IMR-90 (cell line): ENCODE data around the gene SUV39H1. TPM values are rescaled to one million over a fixed set of nuclear protein-coding genes. Genes with fewer than 3 reads are reported as not detected.

Source experiments
- ATAC-seq: fragments of 200-7000 bp; cut with Tn5 transposase; 2 replicates; pipeline ENCODE4 v1.9.1; 2020; ENCODE audit warnings: low read depth, mild to moderate bottlenecking, moderate library complexity
- BruUV-seq: library from RNA; stranded (reverse); fragments of 400-500 nt; replicated peaks from 2 replicates; lab custom pipeline; 2021; lab: Mats Ljungman, UMichigan
- CTCF ChIA-PET: fragments of 300-600 bp; formaldehyde crosslinking; extraction: SDS; loops from one replicate; lab custom pipeline; 2021; ENCODE audit warnings: antibody characterized with exemption; lab: Yijun Ruan, JAX
- POLR2A ChIA-PET: fragments of 300-600 bp; sonication (Branson Sonifier 250); formaldehyde crosslinking; loops from one replicate; lab custom pipeline; 2022; ENCODE audit warnings: antibody characterized with exemption; ENCODE audit not compliant: unreplicated experiment; lab: Charles Lee
- DNase-seq: peaks from one replicate; pipeline ENCODE4 v3.0.0; 2013
- H2AFZ ChIP-seq: replicated peaks from 2 replicates; pipeline ENCODE3; 2013; ENCODE audit warnings: low read length, mild to moderate bottlenecking; ENCODE audit not compliant: poor library complexity
- H2AK5ac ChIP-seq: 2 replicates; pipeline ENCODE4 v1.6.1; 2013; ENCODE audit warnings: low read depth, low read length, inconsistent platforms
- H2AK9ac ChIP-seq: replicated peaks from 2 replicates; pipeline ENCODE3; 2013; ENCODE audit warnings: mild to moderate bottlenecking, low read depth, low read length, moderate library complexity; ENCODE audit not compliant: poor library complexity
- H2BK120ac ChIP-seq: 2 replicates; pipeline ENCODE4 v1.6.1; 2013; ENCODE audit warnings: low read depth, low read length, inconsistent platforms
- H2BK15ac ChIP-seq: 3 replicates; pipeline ENCODE4 v1.6.1; 2013; ENCODE audit warnings: low read depth, low read length, inconsistent platforms
- H2BK20ac ChIP-seq: 2 replicates; pipeline ENCODE4 v1.6.1; 2013; ENCODE audit warnings: low read depth, mild to moderate bottlenecking, inconsistent platforms, low read length, moderate library complexity
- H2BK5ac ChIP-seq: 2 replicates; pipeline ENCODE4 v1.6.1; 2013; ENCODE audit warnings: mild to moderate bottlenecking, low read depth, low read length, inconsistent platforms; ENCODE audit not compliant: poor library complexity, severe bottlenecking
- H3K14ac ChIP-seq: replicated peaks from 2 replicates; pipeline ENCODE4 v1.6.1; 2013; ENCODE audit warnings: low read depth, low read length, inconsistent platforms
- H3K18ac ChIP-seq: 2 replicates; pipeline ENCODE4 v1.6.1; 2013; ENCODE audit warnings: low read depth, low read length, control low read depth
- H3K23ac ChIP-seq: 2 replicates; pipeline ENCODE4 v1.6.1; 2013; ENCODE audit warnings: low read depth, low read length, inconsistent platforms
- H3K27ac ChIP-seq: 2 replicates; pipeline ENCODE4 v1.5.1; 2013; ENCODE audit warnings: mild to moderate bottlenecking, control low read depth, low read length; ENCODE audit not compliant: insufficient read depth
- H3K27me3 ChIP-seq: 2 replicates; pipeline ENCODE4 v1.6.1; 2013; ENCODE audit warnings: low read length; ENCODE audit not compliant: control insufficient read depth, insufficient read depth
- H3K36me3 ChIP-seq: 2 replicates; pipeline ENCODE4 v1.6.1; 2013; ENCODE audit warnings: low read length, mixed read lengths; ENCODE audit not compliant: control insufficient read depth, insufficient read depth
- H3K4ac ChIP-seq: 2 replicates; pipeline ENCODE4 v1.6.1; 2013; ENCODE audit warnings: low read depth, low read length, inconsistent platforms
- H3K4me1 ChIP-seq: 2 replicates; pipeline ENCODE4 v1.6.1; 2013; ENCODE audit warnings: low read length, mixed read lengths; ENCODE audit not compliant: control insufficient read depth, insufficient read depth
- H3K4me2 ChIP-seq: 2 replicates; pipeline ENCODE4 v1.6.1; 2013; ENCODE audit warnings: low read depth, mild to moderate bottlenecking, control low read depth, low read length, moderate library complexity
- H3K4me3 ChIP-seq: 2 replicates; pipeline ENCODE4 v1.5.1; 2013; ENCODE audit warnings: low read depth, mild to moderate bottlenecking, control low read depth, low read length, moderate library complexity; ENCODE audit not compliant: insufficient read depth
- H3K56ac ChIP-seq: 2 replicates; pipeline ENCODE4 v1.6.1; 2013; ENCODE audit warnings: low read length, inconsistent platforms; ENCODE audit not compliant: insufficient read depth; ENCODE audit errors: extremely low read depth
- H3K79me1 ChIP-seq, 2 experiments: 2 replicates each; pipeline ENCODE4 v1.6.1; 2013; ENCODE audit warnings: low read length in 2 of 2, inconsistent platforms in 1 of 2, low read depth in 1 of 2
- H3K9ac ChIP-seq: 2 replicates; pipeline ENCODE4 v1.6.1; 2013; ENCODE audit warnings: low read depth, low read length, control low read depth
- H3K9me1 ChIP-seq: 2 replicates; pipeline ENCODE4 v1.6.1; 2013; ENCODE audit warnings: low read length, inconsistent platforms; ENCODE audit not compliant: insufficient read depth
- H3K9me3 ChIP-seq: 2 replicates; pipeline ENCODE4 v1.6.1; 2013; ENCODE audit warnings: low read length; ENCODE audit not compliant: control insufficient read depth, insufficient read depth
- H4K20me1 ChIP-seq: 2 replicates; pipeline ENCODE4 v1.6.1; 2013; ENCODE audit warnings: low read length, inconsistent platforms; ENCODE audit not compliant: insufficient read depth
- H4K5ac ChIP-seq: 2 replicates; pipeline ENCODE4 v1.6.1; 2013; ENCODE audit warnings: mild to moderate bottlenecking, low read depth, low read length, control low read depth
- H4K8ac ChIP-seq, 2 experiments: 2 replicates each; pipeline ENCODE4 v1.6.1; 2013; ENCODE audit warnings: low read depth in 2 of 2, low read length in 2 of 2, control low read depth in 1 of 2, inconsistent platforms in 1 of 2
- H4K91ac ChIP-seq: 2 replicates; pipeline ENCODE4 v1.6.1; 2013; ENCODE audit warnings: low read depth, low read length, inconsistent platforms; ENCODE audit not compliant: insufficient read depth
- BHLHE40 ChIP-seq: fragments of 150-350 bp; IDR thresholded peaks from 2 replicates; pipeline ENCODE4 v1.6.1; 2016; ENCODE audit warnings: mild to moderate bottlenecking, low read depth, low read length
- CEBPB ChIP-seq: IDR thresholded peaks from 2 replicates; pipeline ENCODE4 v1.6.1; 2012; ENCODE audit warnings: low read depth, low read length, improper control_type of control experiment
- CHD1 ChIP-seq: IDR thresholded peaks from 2 replicates; pipeline ENCODE4 v1.6.1; 2012; ENCODE audit warnings: low read depth, low read length, improper control_type of control experiment
- CTCF ChIP-seq: conservative IDR thresholded peaks from 2 replicates; pipeline ENCODE4 v1.5.1; 2012; ENCODE audit warnings: mild to moderate bottlenecking, low read depth, low read length, improper control_type of control experiment
- ELK1 ChIP-seq: fragments of 150-350 bp; IDR thresholded peaks from 2 replicates; pipeline ENCODE4 v1.6.1; 2016; ENCODE audit warnings: low read depth, mild to moderate bottlenecking, low read length, moderate library complexity, borderline replicate concordance
- FOS ChIP-seq: fragments of 150-350 bp; IDR thresholded peaks from 2 replicates; pipeline ENCODE4 v1.6.1; 2016; ENCODE audit warnings: low read depth, low read length
- MAFK ChIP-seq: IDR thresholded peaks from 2 replicates; pipeline ENCODE4 v1.6.1; 2012; ENCODE audit warnings: low read depth, low read length, improper control_type of control experiment
- MAZ ChIP-seq: IDR thresholded peaks from 2 replicates; pipeline ENCODE4 v1.6.1; 2012; ENCODE audit warnings: low read depth, mild to moderate bottlenecking, low read length, improper control_type of control experiment, moderate library complexity, borderline replicate concordance
- MXI1 ChIP-seq: IDR thresholded peaks from 2 replicates; pipeline ENCODE4 v1.6.1; 2012; ENCODE audit warnings: low read depth, mild to moderate bottlenecking, low read length, moderate library complexity, borderline replicate concordance
- NFE2L2 ChIP-seq: fragments of 150-350 bp; IDR thresholded peaks from 2 replicates; pipeline ENCODE4 v1.6.1; 2016; ENCODE audit warnings: low read depth, mild to moderate bottlenecking, low read length
- POLR2A ChIP-seq: IDR thresholded peaks from 2 replicates; pipeline ENCODE4 v1.6.1; 2012; ENCODE audit warnings: mild to moderate bottlenecking, low read depth, low read length
- RAD21 ChIP-seq: IDR thresholded peaks from 2 replicates; pipeline ENCODE4 v1.6.1; 2012; ENCODE audit warnings: low read length, improper control_type of control experiment
- RCOR1 ChIP-seq: IDR thresholded peaks from 2 replicates; pipeline ENCODE4 v1.6.1; 2012; ENCODE audit warnings: mild to moderate bottlenecking, low read length, improper control_type of control experiment; ENCODE audit not compliant: insufficient replicate concordance
- RFX5 ChIP-seq: IDR thresholded peaks from 2 replicates; pipeline ENCODE4 v1.8.0; 2012; ENCODE audit warnings: low read depth, mild to moderate bottlenecking, low read length, moderate library complexity
- SMC3 ChIP-seq: fragments of 150-350 bp; IDR thresholded peaks from 2 replicates; pipeline ENCODE4 v1.6.1; 2016; ENCODE audit warnings: low read depth, mild to moderate bottlenecking, antibody characterized with exemption, low read length, moderate library complexity
- USF2 ChIP-seq: fragments of 150-350 bp; IDR thresholded peaks from 2 replicates; pipeline ENCODE4 v1.6.1; 2017; ENCODE audit warnings: mild to moderate bottlenecking, antibody characterized with exemption, low read length, low read depth
- dilution Hi-C: fragments of 300-500 bp; cut with HindIII; formaldehyde crosslinking; loops from one replicate; pipeline ENCODE4 v1.14.3; 2018; ENCODE audit warnings: low sequenced_read_pairs; ENCODE audit not compliant: unreplicated experiment
- in situ Hi-C: fragments of 300-500 bp; cut with MboI; formaldehyde crosslinking; loops from 3 replicates; pipeline ENCODE4 v1.14.3; 2019; ENCODE audit warnings: low sequenced_read_pairs, inconsistent platforms, mixed read lengths
- intact Hi-C: fragments of 100-400 bp; cut with micrococcal nuclease; formaldehyde crosslinking; loops from 2 replicates; pipeline ENCODE4 v1.10.0; 2022
- polyA plus RNA-seq, 3 experiments: library from polyadenylated mRNA; depleted of rRNA; stranded (reverse); fragments of >200 nt; gene quantifications; 2 replicates each; pipeline ENCODE4 v1.2.3, GENCODE V29; 2012; ENCODE audit warnings: low replicate concordance in 1 of 3
- total RNA-seq: library from RNA; depleted of rRNA; stranded (reverse); fragments of >200 nt; gene quantifications from 2 replicates; pipeline ENCODE4 v1.2.3, GENCODE V29; 2012

The SUV39H1 gene
- total and polyA plus RNA-seq, 2 of the 4 experiments (the other 2 are of a cell fraction) = 6.6 to 8.6 TPM

GRCh38 chrX:48721916-48722315 lies 25.4 kb downstream of the SUV39H1 start:
- Histone ChIP-seq H3K27me3 (peaks cover 5% of the 10 kb centered on the region; the same call in 1 of the 2 replicates), H4K91ac (no peak overlapping the region), H3K4me2 (no peak overlapping the region), H3K4me1 (no peaks in the 10 kb centered on the region), H3K56ac (no peak overlapping the region), H3K14ac (no peak overlapping the region), H4K5ac (no peak overlapping the region), H4K8ac (no peak overlapping the region), H3K9me3 (no peaks in the 10 kb centered on the region), H3K36me3 (no peaks in the 10 kb centered on the region), H3K18ac (no peak overlapping the region), H2AFZ (no peak overlapping the region), H2AK5ac (no peak overlapping the region), H2BK5ac (no peak overlapping the region), H3K4me3 (no peak overlapping the region), H4K20me1 (no peaks in the 10 kb centered on the region), H3K23ac (no peak overlapping the region), H2BK15ac (no peak overlapping the region), H3K79me1 (no peaks in the 10 kb centered on the region), H3K4ac (no peak overlapping the region), H2BK20ac (no peak overlapping the region), H3K9me1 (no peaks in the 10 kb centered on the region), H2BK120ac (no peak overlapping the region), H3K27ac (no peak overlapping the region), H3K9ac (no peak overlapping the region), H2AK9ac (no peak overlapping the region)
- BruUV-seq = no TSS peak
- dilution Hi-C loops (no loop called here), in situ Hi-C loops (no loop called here), intact Hi-C loops (no loop called here)
- CTCF ChIA-PET = no interaction called here
- TF ChIP-seq ELK1 = no peak
- no peak for TF ChIP-seq CTCF
- no peak for TF ChIP-seq POLR2A
- no peak for TF ChIP-seq USF2
- no peak for TF ChIP-seq MXI1
- TF ChIP-seq BHLHE40 = no peak
- TF ChIP-seq CHD1 = no peak
- TF ChIP-seq FOS = no peak
- no peak for TF ChIP-seq SMC3
- TF ChIP-seq RFX5 = no peak
- TF ChIP-seq RCOR1 = no peak
- no peak for TF ChIP-seq MAZ
- no peak for TF ChIP-seq MAFK
- TF ChIP-seq RAD21 = no peak
- TF ChIP-seq CEBPB = no peak
- no peak for TF ChIP-seq NFE2L2
- DNase-seq = no peak
- POLR2A ChIA-PET = no interaction called here
- no peak for ATAC-seq
